K562 treated with DMSO at 1 percent for 48 hours (cell line): ENCODE measurements around the gene SARNP. TPM values are rescaled to one million over a fixed set of nuclear protein-coding genes. Genes with fewer than 3 reads are reported as not detected.

Experiments used
- total RNA-seq: library from RNA; unstranded; fragments of 300-600 nt; gene quantifications from 2 replicates; pipeline ENCODE4 v1.2.3, GENCODE V29; 2022; ENCODE audit warnings: low replicate concordance; ENCODE audit errors: extremely low read depth

Gene SARNP
- total RNA-seq: not detected in 2 replicates

GRCh38 chr12:55817345-55818139 lies at the start of gene SARNP, which contains the start of gene ORMDL2:
Gene SARNP (minus strand): TSS chr12:55817724. CDS start chr12:55817701, 23 bp downstream.
Gene ORMDL2 (plus strand): TSS chr12:55818041. CDS start chr12:55819000, 959 bp downstream.

GRCh38 chr12:55842681-55843429 lies 25.3 kb upstream of the SARNP start, which contains the start of gene MMP19:
Gene MMP19 (minus strand): TSS chr12:55842936. CDS start chr12:55842830, 106 bp downstream.

GRCh38 chr12:55742719-55743405 lies 74.7 kb downstream of the SARNP start, which contains the start of gene GDF11:
Gene GDF11 (plus strand): TSS chr12:55743122. CDS start chr12:55743317, 195 bp downstream.

GRCh38 chr12:55728939-55729818 lies 88.3 kb downstream of the SARNP start, which contains the start of gene CD63:
Gene CD63 (minus strand): TSS chr12:55729009. CDS start chr12:55728341, 668 bp downstream.

GRCh38 chr12:55720071-55720564 lies 97.4 kb downstream of the SARNP start, which contains the start of gene RDH5:
Gene RDH5 (plus strand): TSS chr12:55720393. CDS start chr12:55721185, 792 bp downstream.

GRCh38 chr12:55715833-55716581 lies 101.5 kb downstream of the SARNP start, which contains the start of gene BLOC1S1:
Gene BLOC1S1 (plus strand): TSS chr12:55716046. CDS start chr12:55716052, 6 bp downstream.

GRCh38 chr12:55707841-55708694 lies 109.5 kb downstream of the SARNP start, which contains the start of gene ITGA7:
Gene ITGA7 (minus strand): TSS chr12:55707904. CDS start chr12:55707682, 222 bp downstream.

Other genes with a start within 250 kb of the SARNP start
- gene OR2AP1, start 245.3 kb downstream of the SARNP start, total RNA-seq: not detected in 2 replicates
- gene OR10P1, start 180.8 kb downstream of the SARNP start, total RNA-seq: not detected in 2 replicates
- not detected in 2 replicates for gene ITGA7, start 109.8 kb downstream of the SARNP start, total RNA-seq
- not detected in 2 replicates for gene BLOC1S1, start 101.7 kb downstream of the SARNP start, total RNA-seq
- not detected in 2 replicates for gene RDH5, start 97.3 kb downstream of the SARNP start, total RNA-seq
- gene CD63, start 88.7 kb downstream of the SARNP start, total RNA-seq: 1,854 TPM in 1 of 2 replicates, not detected in the other
- gene GDF11, start 74.6 kb downstream of the SARNP start, total RNA-seq: not detected in 2 replicates
- not detected in 2 replicates for gene ORMDL2, start 317 bp upstream of the SARNP start, total RNA-seq
- not detected in 2 replicates for gene DNAJC14, start 11.9 kb upstream of the SARNP start, total RNA-seq
- gene MMP19, start 25.2 kb upstream of the SARNP start, total RNA-seq: not detected in 2 replicates
- gene PYM1, start 110.2 kb upstream of the SARNP start, total RNA-seq: not detected in 2 replicates
- gene DGKA, start 113.4 kb upstream of the SARNP start, total RNA-seq: not detected in 2 replicates
- gene PMEL, start 148.3 kb upstream of the SARNP start, total RNA-seq: not detected in 2 replicates
- not detected in 2 replicates for gene CDK2, start 149.1 kb upstream of the SARNP start, total RNA-seq
- not detected in 2 replicates for gene RAB5B, start 156.4 kb upstream of the SARNP start, total RNA-seq
- gene SUOX, start 179.6 kb upstream of the SARNP start, total RNA-seq: not detected in 2 replicates
- gene IKZF4, start 203.3 kb upstream of the SARNP start, total RNA-seq: not detected in 2 replicates
- gene RPS26, start 224.2 kb upstream of the SARNP start, total RNA-seq: not detected in 2 replicates